ENCODE results near the gene TANC1.

Gene TANC1

GRCh38 chr2:159124931-159125467 is 156.6 kb downstream of the TANC1 start:
- TF ChIP-seq, protein P1, sequence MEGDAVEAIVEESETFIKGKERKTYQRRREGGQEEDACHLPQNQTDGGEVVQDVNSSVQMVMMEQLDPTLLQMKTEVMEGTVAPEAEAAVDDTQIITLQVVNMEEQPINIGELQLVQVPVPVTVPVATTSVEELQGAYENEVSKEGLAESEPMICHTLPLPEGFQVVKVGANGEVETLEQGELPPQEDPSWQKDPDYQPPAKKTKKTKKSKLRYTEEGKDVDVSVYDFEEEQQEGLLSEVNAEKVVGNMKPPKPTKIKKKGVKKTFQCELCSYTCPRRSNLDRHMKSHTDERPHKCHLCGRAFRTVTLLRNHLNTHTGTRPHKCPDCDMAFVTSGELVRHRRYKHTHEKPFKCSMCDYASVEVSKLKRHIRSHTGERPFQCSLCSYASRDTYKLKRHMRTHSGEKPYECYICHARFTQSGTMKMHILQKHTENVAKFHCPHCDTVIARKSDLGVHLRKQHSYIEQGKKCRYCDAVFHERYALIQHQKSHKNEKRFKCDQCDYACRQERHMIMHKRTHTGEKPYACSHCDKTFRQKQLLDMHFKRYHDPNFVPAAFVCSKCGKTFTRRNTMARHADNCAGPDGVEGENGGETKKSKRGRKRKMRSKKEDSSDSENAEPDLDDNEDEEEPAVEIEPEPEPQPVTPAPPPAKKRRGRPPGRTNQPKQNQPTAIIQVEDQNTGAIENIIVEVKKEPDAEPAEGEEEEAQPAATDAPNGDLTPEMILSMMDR (IDR thresholded peaks at IDR 0.05; ENCODE audit: borderline replicate concordance, control extremely low read depth, extremely low read depth, insufficient read depth, missing control alignments), result no peak
- no peak for DNase-seq (ENCODE audit: low spot score)
- in situ Hi-C loops (cut with MboI; ENCODE audit: low sequenced_read_pairs, unreplicated experiment), result loop anchor here (10.0 kb wide), 1 partner anchor 220 kb away; no protein-coding TSS in a partner anchor

- no peak for DNase-seq (ENCODE audit: low spot score)
- in situ Hi-C loops (cut with MboI; ENCODE audit: low sequenced_read_pairs, unreplicated experiment), result loop anchor here (10.0 kb wide), 1 partner anchor 221 kb away; no protein-coding TSS in a partner anchor
- TF ChIP-seq, protein P1 (IDR thresholded peaks at IDR 0.05; ENCODE audit: borderline replicate concordance, control extremely low read depth, extremely low read depth, insufficient read depth, missing control alignments), result no peak
These were observed 157.4 kb downstream of the TANC1 start for GRCh38 chr2:159125858-159126257.

DNA sequence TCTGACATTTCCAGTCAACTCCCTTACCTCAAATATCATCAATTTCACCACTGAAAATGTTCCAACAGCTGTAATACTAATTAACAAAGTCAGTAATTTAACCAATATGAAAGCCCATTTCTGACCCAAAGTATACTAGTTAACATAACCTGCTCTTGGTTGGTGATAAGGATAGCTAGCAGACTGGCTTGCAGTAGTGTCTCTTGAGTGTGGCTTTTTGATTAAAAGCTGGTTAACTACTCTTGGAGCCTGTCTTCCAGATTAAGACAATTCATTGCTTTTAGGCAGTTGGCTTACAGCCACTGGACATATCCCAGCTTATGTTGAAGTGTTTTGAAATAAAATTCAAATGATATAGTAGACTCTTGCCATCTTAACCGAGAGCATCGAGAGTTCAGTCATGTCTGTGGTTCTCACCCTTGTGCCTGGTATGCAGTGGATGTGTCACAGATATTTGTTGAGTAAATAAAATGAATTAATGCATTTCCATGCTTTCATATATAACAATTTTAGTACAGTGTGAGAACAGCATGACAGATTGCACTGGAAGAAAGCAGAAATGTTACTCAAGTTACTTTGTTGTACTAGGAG is 158.1 kb downstream of the TANC1 start:
- in situ Hi-C loops (cut with MboI; ENCODE audit: low sequenced_read_pairs, unreplicated experiment), result loop anchor here (10.0 kb wide), 1 partner anchor 222 kb away; no protein-coding TSS in a partner anchor
- no peak for DNase-seq (ENCODE audit: low spot score)
- TF ChIP-seq, protein P1 (IDR thresholded peaks at IDR 0.05; ENCODE audit: borderline replicate concordance, control extremely low read depth, extremely low read depth, insufficient read depth, missing control alignments), result no peak

DNA sequence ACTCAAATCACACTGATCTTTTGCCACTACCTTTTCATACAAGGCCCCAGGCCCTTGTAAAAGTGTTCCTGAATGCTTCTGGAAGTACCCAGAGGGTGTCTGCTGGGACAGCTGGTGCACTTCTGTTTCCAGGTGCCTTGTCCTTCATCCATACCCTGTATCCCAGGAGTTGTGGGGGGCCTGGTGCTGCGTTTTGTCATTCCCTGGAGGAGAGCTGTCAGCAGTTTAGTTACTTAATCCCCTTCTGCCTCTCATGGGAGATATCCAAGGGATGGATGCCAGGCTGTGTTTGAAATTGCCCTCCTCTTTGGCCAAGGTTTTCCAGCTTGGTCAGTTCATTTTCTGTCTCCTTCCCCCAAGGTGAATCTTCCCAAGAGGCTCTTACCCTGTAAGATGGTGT is 159.8 kb downstream of the TANC1 start:
- TF ChIP-seq, protein P1 (IDR thresholded peaks at IDR 0.05; ENCODE audit: borderline replicate concordance, control extremely low read depth, extremely low read depth, insufficient read depth, missing control alignments), result no peak
- in situ Hi-C loops (cut with MboI; ENCODE audit: low sequenced_read_pairs, unreplicated experiment), result loop anchor here (10.0 kb wide), 1 partner anchor 223 kb away; no protein-coding TSS in a partner anchor
- DNase-seq (ENCODE audit: low spot score), result no peak

DNA sequence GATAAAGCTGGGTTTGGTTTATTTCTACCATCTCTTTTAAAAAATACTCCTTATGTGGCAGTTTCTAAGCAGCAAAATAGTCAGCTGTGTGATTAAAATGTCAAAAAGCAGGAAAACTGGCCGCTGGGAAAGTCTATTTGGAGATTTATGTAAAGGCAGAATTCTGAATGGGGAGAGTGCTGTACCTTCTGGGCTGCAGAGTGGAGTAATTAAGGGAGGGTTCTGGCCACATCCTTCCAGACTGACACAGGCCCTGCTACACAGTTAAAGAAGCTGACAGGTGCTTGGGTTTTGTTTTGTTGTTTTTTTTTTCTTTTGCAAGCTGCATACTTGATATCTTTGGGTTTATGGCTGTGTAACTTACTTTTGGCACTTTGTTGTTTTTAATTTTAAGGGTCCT is 160.8 kb downstream of the TANC1 start:
- in situ Hi-C loops (cut with MboI; ENCODE audit: low sequenced_read_pairs, unreplicated experiment), result loop anchor here (10.0 kb wide), 1 partner anchor 224 kb away; no protein-coding TSS in a partner anchor
- DNase-seq (ENCODE audit: low spot score), result no peak

GRCh38 chr2:159129824-159130223 is 161.4 kb downstream of the TANC1 start:
- TF ChIP-seq, protein P1 (IDR thresholded peaks at IDR 0.05; ENCODE audit: borderline replicate concordance, control extremely low read depth, extremely low read depth, insufficient read depth, missing control alignments), result no peak
- DNase-seq (ENCODE audit: low spot score), result no peak
- in situ Hi-C loops (cut with MboI; ENCODE audit: low sequenced_read_pairs, unreplicated experiment), result loop anchor here (10.0 kb wide), 1 partner anchor 225 kb away; no protein-coding TSS in a partner anchor

More for the DNA sequence above, 160.8 kb downstream of the TANC1 start:
- TF ChIP-seq, protein P1 (IDR thresholded peaks at IDR 0.05; ENCODE audit: borderline replicate concordance, control extremely low read depth, extremely low read depth, insufficient read depth, missing control alignments), result no peak

Measured in GM13976 (cell line).